HG03060 (cell line): ENCODE results near the gene SARS2.
"Not testable (repeated sequence)": the region's sequence is repeated elsewhere in the genome, so short reads cannot be mapped to it uniquely, and the experiment has no call there.

Experiments
- ATAC-seq: cut with Tn5 transposase; IDR thresholded peaks from one replicate; pipeline ENCODE4 v1.9.1; 2021; ENCODE audit warnings: low read depth, moderate number of reproducible peaks; ENCODE audit not compliant: unreplicated experiment

The SARS2 gene, protein sequence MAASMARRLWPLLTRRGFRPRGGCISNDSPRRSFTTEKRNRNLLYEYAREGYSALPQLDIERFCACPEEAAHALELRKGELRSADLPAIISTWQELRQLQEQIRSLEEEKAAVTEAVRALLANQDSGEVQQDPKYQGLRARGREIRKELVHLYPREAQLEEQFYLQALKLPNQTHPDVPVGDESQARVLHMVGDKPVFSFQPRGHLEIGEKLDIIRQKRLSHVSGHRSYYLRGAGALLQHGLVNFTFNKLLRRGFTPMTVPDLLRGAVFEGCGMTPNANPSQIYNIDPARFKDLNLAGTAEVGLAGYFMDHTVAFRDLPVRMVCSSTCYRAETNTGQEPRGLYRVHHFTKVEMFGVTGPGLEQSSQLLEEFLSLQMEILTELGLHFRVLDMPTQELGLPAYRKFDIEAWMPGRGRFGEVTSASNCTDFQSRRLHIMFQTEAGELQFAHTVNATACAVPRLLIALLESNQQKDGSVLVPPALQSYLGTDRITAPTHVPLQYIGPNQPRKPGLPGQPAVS

DNA sequence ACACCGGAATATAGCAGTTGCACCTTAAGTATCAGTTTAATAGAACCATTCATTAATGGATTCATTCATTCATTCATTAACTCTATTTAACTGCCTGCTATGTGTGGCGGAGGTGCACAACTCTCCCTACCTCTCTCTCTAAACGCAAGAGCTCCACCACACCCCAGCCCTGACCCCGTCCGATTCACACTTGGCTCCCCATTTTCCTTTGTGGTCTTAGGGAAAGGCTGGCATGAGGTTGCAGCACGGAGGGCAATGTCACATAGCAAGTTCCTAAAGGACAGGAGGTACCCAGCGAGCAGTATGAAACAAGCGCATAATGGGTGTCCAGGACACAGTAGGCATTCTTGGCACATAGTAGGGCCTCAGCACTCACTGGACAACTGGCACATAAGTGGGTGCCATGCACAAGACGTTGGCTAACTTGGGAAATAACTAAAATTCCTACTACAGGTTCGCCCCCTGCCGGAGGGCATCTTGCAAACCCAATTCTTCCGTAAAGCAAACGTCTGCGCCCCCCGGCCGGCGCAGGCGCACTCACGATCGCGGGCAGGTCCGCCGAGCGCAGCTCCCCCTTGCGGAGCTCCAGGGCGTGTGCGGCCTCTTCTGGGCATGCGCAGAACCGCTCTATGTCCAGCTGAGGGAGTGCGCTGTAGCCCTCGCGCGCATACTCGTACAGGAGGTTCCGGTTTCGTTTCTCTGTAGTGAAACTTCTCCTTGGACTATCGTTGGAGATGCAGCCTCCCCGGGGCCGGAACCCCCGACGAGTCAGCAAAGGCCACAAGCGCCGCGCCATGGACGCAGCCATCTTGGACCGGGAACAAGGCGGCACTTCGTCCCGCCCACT, at the start of gene SARS2:
SARS2 (minus strand) TSS at position 835 of the 847 bp plus-strand sequence; CDS start at position 808, 27 bp downstream.
- peak; percentile 66 for ATAC-seq

DNA sequence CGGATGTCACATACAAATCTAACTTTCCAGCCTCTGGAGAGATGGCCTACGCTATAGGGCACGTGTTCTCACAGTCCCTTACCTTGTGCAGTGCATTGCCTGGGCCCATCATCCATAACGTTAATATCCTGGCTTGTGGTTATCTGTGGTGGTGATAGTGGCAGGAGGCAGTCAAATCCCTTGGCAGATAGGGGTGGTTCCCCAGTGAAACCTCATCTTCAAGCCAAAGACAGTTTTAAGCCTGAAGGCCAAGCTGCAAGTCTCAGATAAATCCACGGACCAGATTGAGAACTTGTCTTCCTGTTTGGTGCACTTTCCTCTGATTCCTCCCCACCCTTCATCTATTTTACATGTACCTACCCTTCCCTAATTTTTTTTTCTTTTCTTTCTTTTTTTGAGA, 49.2 kb upstream of the SARS2 start:
- ATAC-seq, result no peak

- ATAC-seq, result no peak
Measured at GRCh38 chr19:38978326-38978689, 47.7 kb upstream of the SARS2 start.

DNA sequence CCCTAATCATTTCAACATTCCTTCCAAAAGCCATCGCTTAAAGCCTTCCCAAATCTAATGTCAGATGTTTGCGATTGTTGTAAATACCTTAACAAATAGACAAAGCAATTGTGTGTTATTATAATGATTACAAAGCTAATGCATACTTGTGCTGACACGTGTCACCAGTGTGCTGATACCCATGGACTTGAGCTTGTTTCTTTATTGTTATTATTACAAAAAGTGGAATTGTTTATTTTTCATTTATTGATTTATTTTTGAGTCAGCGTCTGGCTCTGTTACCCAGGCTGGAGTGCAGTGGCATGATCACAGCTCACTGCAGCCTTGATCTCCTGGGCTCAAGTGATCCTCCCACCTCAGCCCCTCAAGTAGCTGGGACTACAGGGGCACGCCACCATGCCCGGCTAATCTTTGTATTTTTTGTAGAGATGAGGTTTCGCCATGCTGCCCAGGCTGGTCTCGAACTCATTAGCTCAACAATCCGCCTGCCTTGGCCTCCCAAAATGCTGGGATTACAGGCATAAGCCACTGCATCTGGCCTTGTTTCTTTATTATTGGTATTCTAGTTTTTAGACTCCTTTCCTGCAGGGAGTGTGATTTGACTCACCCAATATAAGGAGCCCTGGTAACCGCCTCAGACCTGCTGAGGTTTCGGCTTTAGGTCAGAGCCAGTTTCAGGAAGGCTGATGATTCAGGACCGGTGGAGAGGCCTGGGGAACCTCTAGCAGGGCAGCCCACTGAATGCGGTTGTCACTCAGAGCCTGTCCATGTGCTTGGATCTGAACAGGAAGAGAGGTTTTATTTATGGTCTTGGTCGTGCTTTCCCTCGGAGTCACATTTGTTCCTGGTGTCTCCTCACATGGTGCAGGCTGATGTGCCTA, 47.1 kb upstream of the SARS2 start:
- ATAC-seq, result no peak

DNA sequence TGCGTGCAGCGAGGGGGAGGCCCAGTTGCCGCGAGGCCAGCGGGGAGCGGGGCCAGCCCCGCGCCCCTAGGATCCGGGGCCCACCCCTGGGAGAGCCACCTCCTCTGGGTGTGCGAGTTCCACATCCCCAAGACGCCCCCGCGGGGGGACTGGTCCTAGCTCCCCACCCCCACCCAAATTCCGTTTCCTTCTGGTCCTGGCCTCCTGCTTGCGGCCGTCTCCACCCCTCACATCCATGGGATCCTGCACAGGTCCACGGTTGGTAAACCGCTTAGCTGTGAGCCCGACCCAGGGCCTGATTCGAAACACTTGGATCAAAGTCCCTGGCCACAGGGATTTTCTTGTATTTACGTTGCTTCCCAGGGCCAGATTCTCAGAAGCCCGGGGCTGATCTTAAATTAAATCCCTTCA, 45.3 kb upstream of the SARS2 start:
- ATAC-seq, result no peak

DNA sequence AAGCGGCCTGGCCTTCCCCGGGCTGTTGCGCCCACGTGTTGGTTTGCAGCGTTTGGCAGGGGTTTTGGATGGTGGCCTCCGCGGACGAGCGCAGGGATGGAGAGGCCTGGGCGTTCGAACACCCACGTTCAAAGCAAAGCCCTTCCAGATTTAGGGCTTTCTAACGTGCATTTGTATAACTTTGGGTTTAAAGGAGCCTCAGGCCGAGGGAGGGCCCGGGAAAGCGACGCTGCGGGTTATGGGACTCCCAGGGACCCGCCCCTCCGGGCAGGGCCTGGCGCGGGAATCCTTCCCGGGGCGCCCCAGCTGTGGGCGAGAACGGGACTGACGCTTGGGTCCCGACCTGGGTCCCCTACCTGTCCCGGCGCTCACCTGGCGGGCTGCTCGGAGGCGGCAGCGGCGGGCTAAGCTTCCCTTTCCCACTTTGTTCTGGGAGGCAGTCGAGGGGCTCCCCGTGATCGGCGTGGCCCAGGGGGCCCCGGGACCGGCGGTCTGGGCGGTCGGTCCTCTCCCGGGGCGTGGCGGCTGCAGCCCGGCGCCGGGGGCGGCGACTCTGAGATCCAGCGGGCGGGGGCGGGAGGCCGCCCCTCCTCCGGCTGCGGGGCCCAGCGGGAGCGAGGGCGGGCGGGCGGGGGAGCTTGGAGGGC, 44.8 kb upstream of the SARS2 start, which contains the start of gene FBXO17:
FBXO17 (minus strand) TSS at position 529 of the 647 bp plus-strand sequence. CDS start 25,423 bp downstream, outside the sequence.
- ATAC-seq, result no peak

- ATAC-seq, result no peak
Measured at GRCh38 chr19:38974624-38975213, 44.2 kb upstream of the SARS2 start.

DNA sequence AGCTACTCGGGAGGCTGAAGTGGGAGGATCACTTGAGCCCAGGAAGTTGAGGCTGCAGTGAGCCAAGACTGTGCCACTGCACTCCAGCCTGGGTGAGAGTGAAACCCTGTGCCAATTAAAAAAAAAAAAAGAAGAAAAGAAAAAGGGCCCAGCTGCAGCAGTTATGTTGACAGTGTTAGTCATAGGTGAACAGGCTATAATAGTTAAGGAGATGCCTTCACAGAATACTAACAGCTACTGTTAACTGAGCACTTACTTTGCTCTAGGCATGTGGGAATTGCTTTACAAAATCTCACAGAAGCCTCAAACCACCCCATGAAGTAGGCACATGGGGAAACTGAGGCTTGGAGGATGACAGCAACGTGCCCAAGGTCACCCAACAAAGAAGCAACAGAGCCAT, 41.1 kb upstream of the SARS2 start:
- ATAC-seq, result no peak

DNA sequence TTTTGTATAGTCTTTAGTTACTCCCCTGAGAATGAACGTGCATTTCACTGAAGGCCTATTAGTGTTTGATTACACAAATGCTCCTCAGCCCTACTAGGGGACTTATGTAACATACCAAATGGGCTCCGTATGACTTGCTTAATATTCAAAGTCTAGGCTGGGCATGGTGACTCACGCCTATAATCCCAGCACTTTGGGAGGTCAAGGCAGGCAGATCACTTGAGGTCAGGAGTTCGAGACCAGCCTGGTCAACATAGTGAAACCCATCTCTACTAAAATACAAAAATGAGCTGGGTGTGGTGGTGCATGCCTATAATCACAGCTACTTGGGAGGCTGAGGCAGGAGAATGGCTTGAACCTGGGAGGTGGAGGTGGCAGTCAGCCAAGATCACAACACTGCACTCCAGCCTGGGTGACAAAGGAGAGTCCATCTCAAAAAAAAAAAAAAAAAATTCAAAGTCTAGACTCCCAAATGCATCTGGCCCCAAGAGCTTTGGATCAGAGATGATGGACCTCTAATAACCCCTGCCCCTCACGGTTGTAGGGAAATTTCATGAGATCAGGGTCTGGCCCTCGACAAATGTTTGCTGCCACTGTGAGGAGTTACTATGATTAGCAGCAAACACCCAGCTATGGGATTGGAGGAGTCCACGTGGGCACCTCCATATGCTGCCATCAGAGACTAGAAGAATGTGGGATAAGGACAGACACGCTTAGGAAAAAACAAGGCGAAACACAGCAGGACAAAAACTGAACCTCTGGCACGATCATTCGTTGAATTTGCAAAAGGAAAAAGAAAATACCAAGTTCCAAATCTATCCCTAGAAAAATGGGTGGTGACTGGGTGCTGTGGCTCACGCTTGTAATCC, 40.3 kb upstream of the SARS2 start:
- no peak for ATAC-seq

GRCh38 chr19:38966149-38966548, 35.6 kb upstream of the SARS2 start:
- ATAC-seq, result not testable (repeated sequence)

DNA sequence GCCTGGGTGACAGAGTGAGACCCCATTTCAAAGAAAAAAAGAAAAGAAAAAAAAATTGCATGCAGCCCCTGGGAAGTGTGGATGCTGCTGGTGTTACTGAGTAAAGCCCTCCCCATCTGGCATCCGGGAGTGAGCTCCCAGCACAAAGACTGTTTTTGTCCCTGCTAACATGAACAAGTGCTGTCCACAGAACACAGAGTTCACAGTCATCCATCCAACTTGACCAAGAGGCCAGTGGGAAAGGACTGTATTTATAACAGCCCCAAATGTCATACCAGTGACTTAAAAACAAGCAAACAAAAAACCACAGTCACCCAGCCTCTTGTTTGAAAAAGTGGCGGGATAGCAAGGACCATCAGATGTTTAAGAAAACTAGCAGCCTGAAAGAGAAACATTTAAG, 34.2 kb upstream of the SARS2 start:
- no peak for ATAC-seq

GRCh38 chr19:38959618-38960017, 29.1 kb upstream of the SARS2 start:
- no peak for ATAC-seq

DNA sequence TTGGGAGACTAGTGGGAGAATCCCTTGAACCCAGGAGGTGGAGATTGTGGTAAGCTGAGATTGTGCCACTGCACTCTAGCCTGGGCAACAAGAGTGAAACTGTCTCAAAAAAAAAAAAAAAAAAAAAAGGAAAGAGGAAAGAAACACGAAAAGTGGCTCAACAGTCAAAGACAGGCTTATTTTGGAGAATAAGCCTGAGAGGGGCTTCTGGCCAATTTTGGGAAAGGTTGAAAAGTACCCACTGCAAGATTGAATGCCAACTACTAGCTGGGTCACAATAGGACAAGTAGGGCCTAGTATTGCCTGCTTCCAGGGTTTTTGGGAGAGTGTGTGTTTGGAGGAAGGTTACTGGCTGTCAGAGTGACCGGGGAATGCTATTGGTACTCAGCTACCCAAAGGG, 27.7 kb upstream of the SARS2 start:
- no peak for ATAC-seq

- ATAC-seq, result no peak
Measured at GRCh38 chr19:38956264-38956663, 25.7 kb upstream of the SARS2 start.

DNA sequence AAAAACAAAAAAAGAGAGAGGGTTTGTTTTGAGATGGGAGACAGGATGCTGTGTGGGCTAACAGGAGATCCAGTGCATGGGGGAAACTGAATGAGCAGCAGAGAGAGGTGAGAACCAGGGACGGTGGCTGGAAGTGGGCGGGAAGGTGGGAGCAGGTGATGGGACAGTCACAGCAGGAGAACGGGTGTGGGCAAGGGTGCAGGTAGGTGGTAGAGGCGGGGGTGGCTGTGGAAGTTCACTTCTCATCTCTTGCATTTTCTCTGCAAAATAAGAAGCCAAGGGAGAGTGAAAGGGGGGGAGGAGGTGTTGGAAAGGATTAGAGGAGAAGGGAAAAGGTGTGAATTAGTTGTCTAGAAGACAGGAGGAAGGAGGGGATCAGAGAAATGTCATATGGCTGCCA, 23.1 kb upstream of the SARS2 start:
- no peak for ATAC-seq

DNA sequence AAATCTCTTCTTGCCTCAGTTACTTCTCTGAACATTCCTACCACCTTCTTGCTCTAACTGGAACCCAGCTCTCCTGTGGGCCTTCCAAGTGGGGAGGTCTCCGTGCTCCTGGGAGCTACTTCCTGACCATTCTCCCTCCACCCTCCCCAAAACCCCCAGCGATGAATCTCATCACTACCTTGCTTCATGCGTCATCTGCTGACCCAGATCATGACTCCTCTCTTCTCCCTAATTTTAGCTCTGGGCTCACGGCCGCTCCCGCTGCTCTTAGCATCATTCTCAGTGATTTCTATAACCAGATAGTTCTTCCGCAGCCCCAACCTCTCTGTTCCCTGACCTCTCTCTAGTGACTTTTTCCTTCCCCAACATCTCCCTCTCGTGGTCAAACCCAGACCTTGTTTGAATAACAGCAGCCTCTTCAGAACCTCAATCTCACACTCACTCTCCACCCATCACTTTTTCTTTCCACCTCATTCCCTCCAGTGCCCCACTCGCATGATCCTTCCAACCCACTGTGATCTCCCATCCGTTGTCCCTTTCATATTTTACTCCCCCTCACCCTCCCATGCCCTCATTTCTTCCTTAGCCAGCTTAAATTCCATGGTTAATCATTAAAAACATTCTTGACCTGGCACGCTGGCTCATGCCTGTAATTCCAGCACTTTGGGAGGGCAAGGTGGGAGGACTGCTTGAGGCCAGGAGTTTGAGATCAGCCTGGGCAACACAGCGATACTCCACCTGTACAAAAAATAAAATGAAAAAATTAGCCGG, 22.0 kb upstream of the SARS2 start:
- no peak for ATAC-seq

- no peak for ATAC-seq
Measured at GRCh38 chr19:38951187-38951586, 20.6 kb upstream of the SARS2 start.
